Trophoblast cell (in vitro differentiated cells and primary cell): ENCODE data around the gene MEFV.
"Not testable (repeated sequence)": the region's sequence is repeated elsewhere in the genome, so short reads cannot be mapped to it uniquely, and the experiment has no call there.

Experiments used
- DNase-seq, 2 donors: peaks; one replicate each; pipeline ENCODE4 v3.0.0-alpha.2; 2016
- H2AFZ ChIP-seq: 2 replicates; pipeline ENCODE4 v1.6.1; 2013; ENCODE audit warnings: low read length, moderate library complexity, mild to moderate bottlenecking; ENCODE audit not compliant: insufficient read depth, poor library complexity
- H2AK5ac ChIP-seq: 2 replicates; pipeline ENCODE4 v1.6.1; 2013; ENCODE audit warnings: mild to moderate bottlenecking, low read length
- H2BK120ac ChIP-seq: 2 replicates; pipeline ENCODE4 v1.6.1; 2013; ENCODE audit warnings: low read length, mild to moderate bottlenecking, moderate library complexity; ENCODE audit not compliant: insufficient read depth, poor library complexity
- H2BK12ac ChIP-seq: 2 replicates; pipeline ENCODE4 v1.6.1; 2013; ENCODE audit warnings: mild to moderate bottlenecking, low read length, moderate library complexity
- H2BK5ac ChIP-seq: 2 replicates; pipeline ENCODE4 v1.6.1; 2013; ENCODE audit warnings: low read length, low read depth, moderate library complexity, mild to moderate bottlenecking; ENCODE audit not compliant: poor library complexity
- H3K14ac ChIP-seq: 2 replicates; pipeline ENCODE4 v1.6.1; 2013; ENCODE audit warnings: mild to moderate bottlenecking, low read length
- H3K18ac ChIP-seq: 2 replicates; pipeline ENCODE4 v1.6.1; 2013; ENCODE audit warnings: mild to moderate bottlenecking, low read length
- H3K23ac ChIP-seq: 2 replicates; pipeline ENCODE4 v1.6.1; 2013; ENCODE audit warnings: low read length
- H3K27ac ChIP-seq: 2 replicates; pipeline ENCODE4 v1.5.1; 2013; ENCODE audit warnings: low read depth, mild to moderate bottlenecking, inconsistent platforms, low read length, moderate library complexity
- H3K27me3 ChIP-seq: 2 replicates; pipeline ENCODE4 v1.6.1; 2013; ENCODE audit warnings: inconsistent platforms, mild to moderate bottlenecking, low read length, moderate library complexity; ENCODE audit not compliant: insufficient read depth
- H3K36me3 ChIP-seq, 2 experiments: 1 replicate in 1 of 2; 2 replicates in 1 of 2; pipeline ENCODE4 v1.6.1; 2013; ENCODE audit warnings: low read length in 2 of 2, mild to moderate bottlenecking in 2 of 2, moderate library complexity in 1 of 2; ENCODE audit not compliant: insufficient read depth in 2 of 2, control insufficient read depth in 1 of 2
- H3K4ac ChIP-seq: 2 replicates; pipeline ENCODE4 v1.6.1; 2013; ENCODE audit warnings: low read depth, mild to moderate bottlenecking, low read length, moderate library complexity
- H3K4me1 ChIP-seq, 2 experiments: 1 replicate in 1 of 2; 2 replicates in 1 of 2; pipeline ENCODE4 v1.6.1; 2013; ENCODE audit warnings: low read length in 2 of 2, mild to moderate bottlenecking in 2 of 2, moderate library complexity in 1 of 2; ENCODE audit not compliant: insufficient read depth in 2 of 2, control insufficient read depth in 1 of 2
- H3K4me2 ChIP-seq: 2 replicates; pipeline ENCODE4 v1.6.1; 2013; ENCODE audit warnings: inconsistent platforms, mild to moderate bottlenecking, low read length, moderate library complexity
- H3K4me3 ChIP-seq: 2 replicates; pipeline ENCODE4 v1.5.1; 2013; ENCODE audit warnings: mild to moderate bottlenecking, low read depth, low read length, inconsistent platforms
- H3K79me1 ChIP-seq: one replicate; pipeline ENCODE4 v1.6.1; 2013; ENCODE audit warnings: low read length
- H3K79me2 ChIP-seq: 2 replicates; pipeline ENCODE4 v1.6.1; 2013; ENCODE audit warnings: low read length, mild to moderate bottlenecking; ENCODE audit not compliant: control insufficient read depth, insufficient read depth, poor library complexity
- H3K9ac ChIP-seq: 2 replicates; pipeline ENCODE4 v1.6.1; 2013; ENCODE audit warnings: mild to moderate bottlenecking, low read length
- H3K9me3 ChIP-seq: 2 replicates; pipeline ENCODE4 v1.6.1; 2013; ENCODE audit warnings: low read depth, mild to moderate bottlenecking, control low read depth, inconsistent platforms, low read length; ENCODE audit not compliant: insufficient read depth
- H4K12ac ChIP-seq: 2 replicates; pipeline ENCODE4 v1.6.1; 2013; ENCODE audit warnings: low read depth, mild to moderate bottlenecking, low read length, moderate library complexity
- H4K8ac ChIP-seq: 2 replicates; pipeline ENCODE4 v1.6.1; 2013; ENCODE audit warnings: low read depth, mild to moderate bottlenecking, low read length, moderate library complexity
- H4K91ac ChIP-seq: one replicate; pipeline ENCODE4 v1.6.1; 2013; ENCODE audit warnings: low read depth, mild to moderate bottlenecking, low read length, moderate library complexity
- WGBS: extraction: QIAGEN DNeasy Blood & Tissue Kit; methylation state at CpG from one replicate; pipeline ENCODE4 v1.1.7; 2013; ENCODE audit warnings: missing lambda C conversion rate; ENCODE audit not compliant: insufficient read length, insufficient coverage; ENCODE audit errors: extremely low coverage; 5-methylcytosine and 5-hydroxymethylcytosine counted together

The MEFV gene

GRCh38 chr16:3207086-3207953 lies 49.1 kb downstream of the MEFV start:
- Histone ChIP-seq H4K91ac (no peak overlapping the region), H4K8ac (no peak overlapping the region), H3K27me3 (no peaks in the 10 kb centered on the region), H2AFZ (no peak overlapping the region), H3K4me2 (no peak overlapping the region), H3K27ac (no peak overlapping the region), H3K79me2 (no peaks in the 10 kb centered on the region), H2BK120ac (no peak overlapping the region), H3K79me1 (no peaks in the 10 kb centered on the region), H3K18ac (no peak overlapping the region), H4K12ac (no peak overlapping the region), H2AK5ac (no peak overlapping the region), H2BK5ac (no peak overlapping the region), H2BK12ac (no peak overlapping the region), H3K4me1 (no peaks in the 10 kb centered on the region), H3K23ac (no peak overlapping the region), H3K9me3 (peaks cover 26% of the 10 kb centered on the region), H3K14ac (no peak overlapping the region), H3K36me3 (no peaks in the 10 kb centered on the region), H3K4me3 (no peak overlapping the region), H3K4ac (no peak overlapping the region), H3K9ac (no peak overlapping the region)
- DNase-seq: no peak
- WGBS: no CpG with 5 or more reads among the region's 19 CpGs

- not testable (repeated sequence) for H3K79me2 ChIP-seq, H3K4me1 ChIP-seq, DNase-seq, H3K4me2 ChIP-seq, H2AFZ ChIP-seq, H3K18ac ChIP-seq, H3K27ac ChIP-seq, H3K36me3 ChIP-seq, H4K8ac ChIP-seq, H3K9ac ChIP-seq, H2AK5ac ChIP-seq, H2BK12ac ChIP-seq, H2BK120ac ChIP-seq, H3K4me3 ChIP-seq, H2BK5ac ChIP-seq, H3K14ac ChIP-seq, H3K27me3 ChIP-seq, H4K12ac ChIP-seq, H3K79me1 ChIP-seq, H3K23ac ChIP-seq, H4K91ac ChIP-seq, H3K4ac ChIP-seq
- WGBS: no CpG with 5 or more reads among the region's 3 CpGs
- H3K9me3 ChIP-seq: peaks cover 25% of the 10 kb centered on the region
These were observed 50.5 kb downstream of the MEFV start for GRCh38 chr16:3205939-3206338.

GRCh38 chr16:3202903-3203539 lies 53.4 kb downstream of the MEFV start:
- no peak overlapping the region for H3K23ac ChIP-seq
- no peak overlapping the region for H3K27ac ChIP-seq
- no peak overlapping the region for H2AK5ac ChIP-seq
- H4K12ac ChIP-seq: no peak overlapping the region
- H3K79me1 ChIP-seq: no peaks in the 10 kb centered on the region
- no peaks in the 10 kb centered on the region for H3K4me1 ChIP-seq
- no peak overlapping the region for H2BK12ac ChIP-seq
- H4K8ac ChIP-seq: no peak overlapping the region
- no peaks in the 10 kb centered on the region for H3K36me3 ChIP-seq
- H2BK120ac ChIP-seq: no peak overlapping the region
- no peak overlapping the region for H3K4me2 ChIP-seq
- H3K14ac ChIP-seq: no peak overlapping the region
- DNase-seq: no peak
- H3K9me3 ChIP-seq: peaks cover 16% of the 10 kb centered on the region
- WGBS: no CpG with 5 or more reads among the region's 6 CpGs
- H2AFZ ChIP-seq: no peak overlapping the region
- no peaks in the 10 kb centered on the region for H3K27me3 ChIP-seq
- H3K4me3 ChIP-seq: no peak overlapping the region
- H3K4ac ChIP-seq: no peak overlapping the region
- H2BK5ac ChIP-seq: no peak overlapping the region
- H4K91ac ChIP-seq: no peak overlapping the region
- H3K79me2 ChIP-seq: no peaks in the 10 kb centered on the region
- H3K18ac ChIP-seq: no peak overlapping the region
- no peak overlapping the region for H3K9ac ChIP-seq

GRCh38 chr16:3198334-3199072 lies 57.9 kb downstream of the MEFV start:
- Histone ChIP-seq H4K91ac (no peak overlapping the region), H3K79me2 (no peaks in the 10 kb centered on the region), H3K79me1 (no peaks in the 10 kb centered on the region), H3K27me3 (no peaks in the 10 kb centered on the region), H3K4me3 (no peak overlapping the region), H3K27ac (no peak overlapping the region), H2BK5ac (no peak overlapping the region), H2AFZ (no peak overlapping the region), H3K4me1 (no peaks in the 10 kb centered on the region), H3K23ac (no peak overlapping the region), H4K8ac (no peak overlapping the region), H3K18ac (no peak overlapping the region), H4K12ac (no peak overlapping the region), H3K9ac (no peak overlapping the region), H3K9me3 (peaks cover 4% of the 10 kb centered on the region), H2BK120ac (no peak overlapping the region), H3K4me2 (no peak overlapping the region), H2BK12ac (no peak overlapping the region), H2AK5ac (no peak overlapping the region), H3K4ac (no peak overlapping the region), H3K36me3 (no peaks in the 10 kb centered on the region), H3K14ac (no peak overlapping the region)
- WGBS: no CpG with 5 or more reads among the region's 13 CpGs
- DNase-seq: no peak
